Smooth muscle cell (in vitro differentiated cells): ENCODE measurements around the gene RPRD1A. TPM values are rescaled to one million over a fixed set of nuclear protein-coding genes. Genes with fewer than 3 reads are reported as not detected.

Source experiments
- DNase-seq: peaks from one replicate; lab custom pipeline; 2025; ENCODE audit not compliant: unreplicated experiment; lab: John Stamatoyannopoulos, UW
- H2AFZ ChIP-seq: fragments of 200-600 bp; sonication (generic); 2 replicates; pipeline ENCODE4 v1.6.0; 2016; ENCODE audit warnings: antibody characterized with exemption, low read depth, mild to moderate bottlenecking
- H3F3A ChIP-seq: fragments of 200-600 bp; sonication (generic); 2 replicates; pipeline ENCODE4 v1.6.0; 2017; ENCODE audit warnings: antibody characterized with exemption, low read depth
- H3K27ac ChIP-seq: fragments of 200-600 bp; sonication (generic); 2 replicates; pipeline ENCODE4 v1.5.1; 2016; ENCODE audit warnings: low read depth, mild to moderate bottlenecking
- H3K27me3 ChIP-seq: fragments of 200-600 bp; sonication (generic); 2 replicates; pipeline ENCODE4 v1.6.1; 2016; ENCODE audit warnings: low read depth, mild to moderate bottlenecking
- H3K36me3 ChIP-seq: fragments of 200-600 bp; sonication (generic); 2 replicates; pipeline ENCODE4 v1.5.1; 2016; ENCODE audit warnings: low read depth
- H3K4me1 ChIP-seq: fragments of 200-600 bp; sonication (generic); 2 replicates; pipeline ENCODE4 v1.5.1; 2016; ENCODE audit warnings: low read depth
- H3K4me2 ChIP-seq: fragments of 200-600 bp; sonication (generic); 2 replicates; pipeline ENCODE4 v1.6.0; 2016; ENCODE audit warnings: mild to moderate bottlenecking
- H3K4me3 ChIP-seq: fragments of 200-600 bp; sonication (generic); 2 replicates; pipeline ENCODE4 v1.5.1; 2016; ENCODE audit warnings: mild to moderate bottlenecking
- H3K79me2 ChIP-seq: fragments of 200-600 bp; sonication (generic); 2 replicates; pipeline ENCODE4 v1.6.0; 2016; ENCODE audit warnings: low read depth, mild to moderate bottlenecking
- H3K9ac ChIP-seq: fragments of 200-600 bp; sonication (generic); 2 replicates; pipeline ENCODE4 v1.6.0; 2016; ENCODE audit warnings: low read depth
- H3K9me3 ChIP-seq: fragments of 200-600 bp; sonication (generic); replicated peaks from 2 replicates; pipeline ENCODE4 v1.5.1; 2016; ENCODE audit warnings: low read depth
- H4K20me1 ChIP-seq: fragments of 200-600 bp; sonication (generic); 2 replicates; pipeline ENCODE4 v1.6.0; 2016; ENCODE audit warnings: low read depth
- CTCF ChIP-seq: fragments of 200-600 bp; sonication (generic); IDR thresholded peaks from 2 replicates; pipeline ENCODE4 v1.5.1; 2017; ENCODE audit warnings: borderline replicate concordance, mild to moderate bottlenecking, antibody characterized with exemption; ENCODE audit not compliant: insufficient read depth, poor library complexity, severe bottlenecking
- WGBS: methylation state at CpG from one replicate; pipeline ENCODE4 v1.1.7; 2016; ENCODE audit warnings: low lambda C conversion rate; 5-methylcytosine and 5-hydroxymethylcytosine counted together
- polyA plus RNA-seq: library from polyadenylated mRNA; unstranded; fragments of >200 nt; fragmentation: Nextera tagmentation; extraction: Ambion mirVana; gene quantifications from 2 replicates; pipeline ENCODE4 v1.2.1, GENCODE V29; 2016
- total RNA-seq: library from RNA; depleted of rRNA; stranded (reverse); fragments of >200 nt; gene quantifications from 2 replicates; pipeline ENCODE4 v1.2.3, GENCODE V29; 2014

Gene RPRD1A
- total and polyA plus RNA-seq, 2 experiments from 2014 or later = 13.1 to 50.0 TPM

- Histone ChIP-seq H3K4me2 (no peak overlapping the region), H4K20me1 (no peaks in the 10 kb centered on the region), H3F3A (no peaks in the 10 kb centered on the region), H3K27ac (no peak overlapping the region), H3K27me3 (no peaks in the 10 kb centered on the region), H2AFZ (no peak overlapping the region), H3K79me2 (no peaks in the 10 kb centered on the region), H3K4me1 (no peaks in the 10 kb centered on the region), H3K36me3 (no peaks in the 10 kb centered on the region), H3K4me3 (no peak overlapping the region), H3K9ac (no peak overlapping the region), H3K9me3 (no peaks in the 10 kb centered on the region)
- no peak for DNase-seq
- WGBS = 96% methylated on average over 2 of the region's 2 CpGs
- TF ChIP-seq CTCF = no peak
Measured at GRCh38 chr18:36012891-36013290, 54.5 kb downstream of the RPRD1A start.

GRCh38 chr18:36009214-36009613 lies 58.1 kb downstream of the RPRD1A start:
- Histone ChIP-seq H3K79me2 (no peaks in the 10 kb centered on the region), H3K9ac (no peak overlapping the region), H4K20me1 (no peaks in the 10 kb centered on the region), H3K36me3 (no peaks in the 10 kb centered on the region), H3K4me1 (no peaks in the 10 kb centered on the region), H3K9me3 (no peaks in the 10 kb centered on the region), H3K4me2 (no peak overlapping the region), H3K27ac (no peak overlapping the region), H3K27me3 (no peaks in the 10 kb centered on the region), H3F3A (no peaks in the 10 kb centered on the region), H2AFZ (no peak overlapping the region), H3K4me3 (no peak overlapping the region)
- 90% methylated on average over 3 of the region's 3 CpGs for WGBS
- no peak for TF ChIP-seq CTCF
- DNase-seq = no peak

GRCh38 chr18:36006997-36007396 lies 60.4 kb downstream of the RPRD1A start:
- Histone ChIP-seq H3F3A (no peaks in the 10 kb centered on the region), H3K79me2 (no peaks in the 10 kb centered on the region), H2AFZ (no peak overlapping the region), H3K9me3 (no peaks in the 10 kb centered on the region), H3K4me3 (no peak overlapping the region), H3K27me3 (no peaks in the 10 kb centered on the region), H3K4me2 (no peak overlapping the region), H3K9ac (no peak overlapping the region), H3K36me3 (no peaks in the 10 kb centered on the region), H3K27ac (no peak overlapping the region), H3K4me1 (no peaks in the 10 kb centered on the region), H4K20me1 (no peaks in the 10 kb centered on the region)
- WGBS = 100% methylated on average over 2 of the region's 2 CpGs
- TF ChIP-seq CTCF = no peak
- no peak for DNase-seq

DNA sequence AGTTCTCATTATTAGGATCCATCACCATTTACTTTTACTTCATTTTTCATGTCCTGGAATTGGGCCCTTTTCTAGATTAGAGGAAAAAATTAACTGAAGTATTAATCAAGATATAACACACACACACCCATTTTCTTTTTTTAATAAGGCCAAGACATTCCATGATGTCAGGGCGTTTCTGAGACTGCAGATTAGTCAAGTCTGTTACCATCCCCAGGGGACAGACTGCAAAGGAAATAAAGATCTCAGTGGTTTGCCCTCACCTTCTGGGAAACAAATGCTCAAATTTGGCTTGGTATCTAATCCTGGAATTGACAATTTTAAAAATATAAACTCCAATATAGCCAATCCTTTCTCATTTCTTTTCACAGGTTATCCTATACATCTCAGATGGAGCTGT lies 67.4 kb downstream of the RPRD1A start:
- Histone ChIP-seq H3K79me2 (no peaks in the 10 kb centered on the region), H2AFZ (no peak overlapping the region), H3K27me3 (no peaks in the 10 kb centered on the region), H3K4me3 (no peak overlapping the region), H3K9me3 (no peaks in the 10 kb centered on the region), H3K9ac (no peak overlapping the region), H3K36me3 (no peaks in the 10 kb centered on the region), H4K20me1 (no peaks in the 10 kb centered on the region), H3F3A (no peaks in the 10 kb centered on the region), H3K27ac (no peak overlapping the region), H3K4me2 (no peak overlapping the region), H3K4me1 (no peaks in the 10 kb centered on the region)
- WGBS = 86% methylated on average over 1 of the region's 1 CpG
- no peak for TF ChIP-seq CTCF
- DNase-seq = no peak
